Measurements from ENCODE around the gene KLF17.

DNA sequence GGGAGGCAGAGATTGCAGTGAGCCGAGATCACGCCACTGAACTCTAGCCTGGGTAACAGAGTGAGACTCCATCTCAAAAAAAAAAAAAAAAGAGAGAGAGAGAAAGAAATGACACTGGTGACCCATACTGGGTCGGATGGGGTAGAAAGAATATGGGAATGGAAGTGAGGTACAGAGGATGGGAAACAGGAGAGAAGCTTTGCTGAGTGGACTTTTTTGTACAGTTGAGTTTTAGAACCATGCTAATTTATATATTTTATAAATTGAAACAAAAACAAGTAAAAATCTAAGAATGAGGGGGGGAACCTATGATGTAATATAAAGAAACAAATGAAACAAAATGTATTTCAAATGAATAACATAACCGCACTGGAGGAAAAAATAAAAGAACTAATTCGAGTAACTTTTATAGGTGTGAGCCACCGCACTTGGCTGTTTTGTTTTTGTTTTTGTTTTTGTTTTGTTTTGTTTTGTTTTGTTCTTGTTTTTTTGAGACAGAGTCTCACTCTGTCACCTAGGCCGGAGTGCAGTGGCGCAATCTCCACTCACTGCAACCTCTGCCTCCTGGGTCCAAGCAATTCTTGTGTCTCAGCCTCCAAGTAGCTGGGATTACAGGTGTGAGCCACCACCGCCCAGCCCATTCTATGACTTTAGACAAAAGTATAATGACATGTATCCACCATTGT is 18.3 kb upstream of the KLF17 start:
- TF ChIP-seq, protein P1, sequence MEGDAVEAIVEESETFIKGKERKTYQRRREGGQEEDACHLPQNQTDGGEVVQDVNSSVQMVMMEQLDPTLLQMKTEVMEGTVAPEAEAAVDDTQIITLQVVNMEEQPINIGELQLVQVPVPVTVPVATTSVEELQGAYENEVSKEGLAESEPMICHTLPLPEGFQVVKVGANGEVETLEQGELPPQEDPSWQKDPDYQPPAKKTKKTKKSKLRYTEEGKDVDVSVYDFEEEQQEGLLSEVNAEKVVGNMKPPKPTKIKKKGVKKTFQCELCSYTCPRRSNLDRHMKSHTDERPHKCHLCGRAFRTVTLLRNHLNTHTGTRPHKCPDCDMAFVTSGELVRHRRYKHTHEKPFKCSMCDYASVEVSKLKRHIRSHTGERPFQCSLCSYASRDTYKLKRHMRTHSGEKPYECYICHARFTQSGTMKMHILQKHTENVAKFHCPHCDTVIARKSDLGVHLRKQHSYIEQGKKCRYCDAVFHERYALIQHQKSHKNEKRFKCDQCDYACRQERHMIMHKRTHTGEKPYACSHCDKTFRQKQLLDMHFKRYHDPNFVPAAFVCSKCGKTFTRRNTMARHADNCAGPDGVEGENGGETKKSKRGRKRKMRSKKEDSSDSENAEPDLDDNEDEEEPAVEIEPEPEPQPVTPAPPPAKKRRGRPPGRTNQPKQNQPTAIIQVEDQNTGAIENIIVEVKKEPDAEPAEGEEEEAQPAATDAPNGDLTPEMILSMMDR (conservative IDR thresholded peaks at IDR 0.05; ENCODE audit: low read depth, low read length) = no peak
- TF ChIP-seq EZH2 (IDR thresholded peaks at IDR 0.05; ENCODE audit: low read length, unreplicated experiment) = no peak
